HEK293 (cell line): Measurements from ENCODE around the gene DSG1.

Experiments
- CTCF ChIA-PET: fragments of 350-600 bp; formaldehyde crosslinking; extraction: SDS; loops from one replicate; lab custom pipeline; 2021; ENCODE audit warnings: antibody characterized with exemption; lab: Yijun Ruan, JAX
- POLR2A ChIA-PET: fragments of 300-600 bp; formaldehyde crosslinking; extraction: SDS; loops from one replicate; lab custom pipeline; 2020; ENCODE audit warnings: antibody characterized with exemption, inconsistent platforms; lab: Yijun Ruan, JAX
- H3K27ac ChIP-seq: fragments of 200-500 bp; sonication (Bioruptor generic); 2 replicates; pipeline ENCODE4 v1.5.1; 2014; ENCODE audit warnings: low read depth, low read length, control low read depth, inconsistent platforms; ENCODE audit errors: extremely low read depth
- H3K36me3 ChIP-seq, 2 experiments: fragments of 200-500 bp in 1 of 2; sonication (Bioruptor generic) in 1 of 2; 1 replicate in 1 of 2; 2 replicates in 1 of 2; pipeline ENCODE4 v1.5.1; 2014 to 2017; ENCODE audit warnings: inconsistent platforms in 2 of 2, low read length in 2 of 2; ENCODE audit not compliant: control insufficient read depth in 2 of 2, insufficient read depth in 1 of 2
- H3K4me1 ChIP-seq: fragments of 200-500 bp; sonication (Bioruptor generic); 2 replicates; pipeline ENCODE4 v1.5.1; 2014; ENCODE audit warnings: mild to moderate bottlenecking, low read length, inconsistent platforms; ENCODE audit not compliant: control insufficient read depth, insufficient read depth
- H3K4me3 ChIP-seq: 2 replicates; pipeline ENCODE4 v1.5.1; 2011; ENCODE audit warnings: low read depth, mild to moderate bottlenecking, control low read depth, low read length, moderate library complexity
- H3K9me3 ChIP-seq: fragments of 200-500 bp; sonication (Bioruptor generic); 2 replicates; pipeline ENCODE4 v1.5.1; 2014; ENCODE audit warnings: low read depth, low read length, inconsistent platforms; ENCODE audit not compliant: control insufficient read depth, insufficient read depth
- KLF10 ChIP-seq: fragments of 450-650 bp; IDR thresholded peaks from 2 replicates; pipeline ENCODE4 v1.5.1; 2018; ENCODE audit warnings: missing biosample characterization, mild to moderate bottlenecking, missing genetic modification characterization
- KLF16 ChIP-seq: fragments of 450-650 bp; formaldehyde crosslinking; IDR thresholded peaks from 2 replicates; pipeline ENCODE4 v1.5.1; 2017; ENCODE audit warnings: missing biosample characterization, missing genetic modification characterization
- MEIS1 ChIP-seq: sonication (generic); formaldehyde crosslinking; IDR thresholded peaks from 2 replicates; pipeline ENCODE4 v1.8.1; 2022; ENCODE audit warnings: missing genetic modification reagents, mild to moderate bottlenecking, borderline replicate concordance
- MZF1 ChIP-seq: fragments of 450-650 bp; formaldehyde crosslinking; IDR thresholded peaks from 2 replicates; pipeline ENCODE4 v1.5.1; 2017; ENCODE audit warnings: missing biosample characterization, missing genetic modification characterization, borderline replicate concordance
- ZBTB10 ChIP-seq: fragments of 450-650 bp; formaldehyde crosslinking; IDR thresholded peaks from 2 replicates; pipeline ENCODE4 v1.5.1; 2016; ENCODE audit warnings: missing biosample characterization, missing genetic modification characterization
- ZBTB21 ChIP-seq: fragments of 450-650 bp; formaldehyde crosslinking; IDR thresholded peaks from 2 replicates; pipeline ENCODE4 v1.5.1; 2017; ENCODE audit warnings: missing biosample characterization, missing genetic modification characterization
- ZBTB44 ChIP-seq: fragments of 450-650 bp; IDR thresholded peaks from 2 replicates; pipeline ENCODE4 v1.5.1; 2018; ENCODE audit warnings: missing biosample characterization, mild to moderate bottlenecking, missing genetic modification characterization
- ZBTB6 ChIP-seq: fragments of 450-650 bp; formaldehyde crosslinking; IDR thresholded peaks from 2 replicates; pipeline ENCODE4 v1.5.1; 2017; ENCODE audit warnings: missing biosample characterization, missing genetic modification characterization
- ZFP37 ChIP-seq: fragments of 450-650 bp; formaldehyde crosslinking; IDR thresholded peaks from 2 replicates; pipeline ENCODE4 v1.5.1; 2016; ENCODE audit warnings: missing biosample characterization, missing genetic modification characterization
- ZNF223 ChIP-seq: fragments of 450-650 bp; formaldehyde crosslinking; IDR thresholded peaks from 2 replicates; pipeline ENCODE4 v1.5.1; 2016; ENCODE audit warnings: missing biosample characterization, missing genetic modification characterization
- ZNF280D ChIP-seq: fragments of 450-650 bp; formaldehyde crosslinking; IDR thresholded peaks from 2 replicates; pipeline ENCODE4 v1.5.1; 2016; ENCODE audit warnings: missing biosample characterization, missing genetic modification characterization
- ZNF362 ChIP-seq: fragments of 450-650 bp; formaldehyde crosslinking; IDR thresholded peaks from 2 replicates; pipeline ENCODE4 v1.5.1; 2016; ENCODE audit warnings: missing biosample characterization, missing genetic modification characterization
- ZNF426 ChIP-seq: fragments of 450-650 bp; formaldehyde crosslinking; IDR thresholded peaks from 2 replicates; pipeline ENCODE4 v1.5.1; 2017; ENCODE audit warnings: missing biosample characterization, missing genetic modification characterization, mild to moderate bottlenecking, inconsistent platforms, moderate library complexity
- ZNF529 ChIP-seq: fragments of 450-650 bp; formaldehyde crosslinking; IDR thresholded peaks from 2 replicates; pipeline ENCODE4 v1.5.1; 2017; ENCODE audit warnings: missing genetic modification characterization, missing biosample characterization; ENCODE audit not compliant: insufficient replicate concordance
- ZNF629 ChIP-seq: fragments of 450-650 bp; formaldehyde crosslinking; IDR thresholded peaks from 2 replicates; pipeline ENCODE4 v1.5.1; 2017; ENCODE audit warnings: missing biosample characterization, missing genetic modification characterization
- ZNF664 ChIP-seq: fragments of 450-650 bp; formaldehyde crosslinking; IDR thresholded peaks from 2 replicates; pipeline ENCODE4 v1.5.1; 2016; ENCODE audit warnings: missing biosample characterization, missing genetic modification characterization
- ZNF692 ChIP-seq: fragments of 450-650 bp; formaldehyde crosslinking; IDR thresholded peaks from 2 replicates; pipeline ENCODE4 v1.5.1; 2016; ENCODE audit warnings: missing biosample characterization, missing genetic modification characterization
- ZNF704 ChIP-seq: fragments of 450-650 bp; formaldehyde crosslinking; IDR thresholded peaks from 2 replicates; pipeline ENCODE4 v1.5.1; 2016; ENCODE audit warnings: missing biosample characterization, missing genetic modification characterization
- ZSCAN5A ChIP-seq: fragments of 450-650 bp; formaldehyde crosslinking; IDR thresholded peaks from 2 replicates; pipeline ENCODE4 v1.5.1; 2016; ENCODE audit warnings: missing biosample characterization, missing genetic modification characterization

Gene DSG1

GRCh38 chr18:31302991-31303390 lies 15.0 kb upstream of the DSG1 start:
- Histone ChIP-seq H3K36me3 (no peaks in the 10 kb centered on the region), H3K4me3 (no peak overlapping the region), H3K4me1 (no peaks in the 10 kb centered on the region), H3K27ac (no peak overlapping the region), H3K9me3 (no peaks in the 10 kb centered on the region)
- no peak for TF ChIP-seq ZNF704 (tag by site-specific recombination)
- no peak for TF ChIP-seq MEIS1
- TF ChIP-seq ZBTB44 = no peak
- TF ChIP-seq KLF10 (tag by site-specific recombination) = no peak
- no peak for TF ChIP-seq ZNF664 (tag by site-specific recombination)
- no peak for TF ChIP-seq ZNF692 (tag by site-specific recombination)
- TF ChIP-seq ZNF280D (tag by site-specific recombination) = no peak
- no peak for TF ChIP-seq ZFP37 (tag by site-specific recombination)
- TF ChIP-seq KLF16 (tag by site-specific recombination) = no peak
- TF ChIP-seq ZBTB6 (tag by site-specific recombination) = no peak
- no peak for TF ChIP-seq ZNF223 (tag by site-specific recombination)
- TF ChIP-seq ZBTB10 = no peak
- TF ChIP-seq ZNF629 (tag by site-specific recombination) = no peak
- TF ChIP-seq ZSCAN5A (tag by site-specific recombination) = no peak
- no peak for TF ChIP-seq ZNF529 (tag by site-specific recombination)
- TF ChIP-seq ZNF362 (tag by site-specific recombination) = no peak
- no peak for TF ChIP-seq ZBTB21 (tag by site-specific recombination)
- TF ChIP-seq ZNF426 (tag by site-specific recombination) = no peak
- no peak for TF ChIP-seq MZF1 (tag by site-specific recombination)
- ChIA-PET POLR2A (no interaction called here), CTCF (no interaction called here)
